Mononuclear cell (primary cell): ENCODE data around the gene GGA1. TPM values are rescaled to one million over a fixed set of nuclear protein-coding genes. Genes with fewer than 3 reads are reported as not detected.
A peak's percentile ranks its signal among the peaks of the same experiment; 100 is the strongest.
"Not testable (repeated sequence)": the region's sequence is repeated elsewhere in the genome, so short reads cannot be mapped to it uniquely, and the experiment has no call there.

Source experiments
- H3K27me3 ChIP-seq: 2 replicates; pipeline ENCODE4 v1.6.0; 2011; ENCODE audit warnings: low read length, control low read depth; ENCODE audit not compliant: insufficient read depth
- H3K4me1 ChIP-seq: 2 replicates; pipeline ENCODE4 v1.5.1; 2011; ENCODE audit warnings: mild to moderate bottlenecking, low read length, control low read depth; ENCODE audit not compliant: insufficient read depth
- H3K4me3 ChIP-seq: 2 replicates; pipeline ENCODE4 v1.5.1; 2011; ENCODE audit warnings: mild to moderate bottlenecking, low read length, moderate library complexity
- H3K9me3 ChIP-seq: 2 replicates; pipeline ENCODE4 v1.5.1; 2011; ENCODE audit warnings: low read depth, mild to moderate bottlenecking, control low read depth, low read length
- total RNA-seq: library from RNA; depleted of rRNA; stranded (reverse); fragments of >200 nt; gene quantifications from one replicate; pipeline ENCODE4 v1.2.3, GENCODE V29; 2012

The GGA1 gene
- total RNA-seq, 1 donor = 60.8 TPM

DNA sequence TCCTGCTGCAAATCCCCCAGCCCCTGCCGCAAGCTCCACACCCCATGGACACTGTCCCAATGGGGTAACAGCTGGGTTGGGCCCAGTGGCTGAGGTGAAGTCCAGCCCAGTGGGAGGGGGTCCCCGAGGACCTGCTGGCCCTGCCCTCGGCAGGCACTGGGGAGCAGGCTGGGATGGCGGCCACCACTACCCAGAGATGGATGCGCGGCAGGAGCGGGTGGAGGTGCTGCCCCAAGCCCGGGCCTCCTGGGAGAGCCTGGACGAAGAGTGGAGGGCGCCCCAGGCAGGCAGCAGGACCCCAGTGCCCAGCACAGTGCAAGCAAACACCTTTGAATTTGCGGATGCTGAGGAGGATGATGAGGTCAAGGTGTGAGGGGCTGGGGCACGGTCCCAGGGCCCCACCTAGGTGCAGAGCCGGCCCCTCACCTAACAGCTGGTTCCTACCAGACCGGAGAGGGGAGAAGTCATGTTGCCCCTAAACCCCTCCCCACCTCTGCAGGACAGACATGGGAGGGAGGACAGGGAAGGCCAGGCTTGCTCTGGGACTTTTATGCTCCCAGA is 40.1 kb upstream of the GGA1 start:
- no peak overlapping the region for H3K4me3 ChIP-seq
- peaks cover 33% of the 10 kb centered on the region for H3K4me1 ChIP-seq
- H3K27me3 ChIP-seq = no peaks in the 10 kb centered on the region
- no peaks in the 10 kb centered on the region for H3K9me3 ChIP-seq

DNA sequence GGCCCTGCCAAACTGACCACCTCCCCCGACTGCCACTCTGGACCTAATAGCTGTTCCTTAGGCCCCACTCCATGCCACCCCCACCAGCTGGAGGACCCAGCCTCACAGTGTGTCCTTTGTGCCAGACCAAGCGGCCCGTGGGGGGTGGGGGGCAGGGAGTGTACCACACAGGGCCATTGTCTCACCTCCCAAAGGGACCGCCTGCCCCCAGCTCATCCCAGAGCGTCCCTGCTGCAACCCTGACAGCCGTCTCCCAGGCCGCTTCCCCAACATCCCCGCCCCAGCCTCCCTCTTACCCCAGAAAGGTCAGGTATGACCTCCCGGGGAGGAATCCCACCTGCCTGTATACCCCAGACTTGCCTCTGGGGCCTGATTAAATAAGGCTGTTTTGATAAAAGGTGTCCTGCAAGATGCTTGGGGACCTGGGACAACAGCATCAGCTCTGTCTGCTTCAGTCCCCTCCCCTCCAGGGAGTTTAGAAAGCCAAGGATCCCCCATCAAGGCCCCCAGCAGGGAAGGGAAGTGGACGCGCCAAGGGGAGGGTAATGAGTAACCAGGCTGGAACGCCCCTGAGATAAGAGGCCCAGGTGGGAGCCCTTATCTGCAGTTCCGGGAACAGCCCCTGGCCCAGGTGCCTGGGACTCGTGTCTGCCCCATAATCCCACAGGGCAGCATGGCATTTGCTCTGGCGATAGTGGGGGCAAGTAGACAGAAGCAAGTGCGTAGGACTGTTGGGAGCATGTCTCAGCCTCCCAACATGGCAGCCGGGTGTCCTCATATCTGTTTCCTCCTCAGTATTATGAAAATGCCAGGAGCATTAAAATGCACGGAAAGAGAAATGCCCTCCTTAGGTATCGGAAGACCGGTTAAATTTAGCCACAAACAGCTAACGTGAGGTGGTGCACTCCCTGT is 39.4 kb upstream of the GGA1 start:
- H3K4me3 ChIP-seq = no peak overlapping the region
- H3K27me3 ChIP-seq = no peaks in the 10 kb centered on the region
- H3K4me1 ChIP-seq = peaks cover 40% of the 10 kb centered on the region
- H3K9me3 ChIP-seq = no peaks in the 10 kb centered on the region

DNA sequence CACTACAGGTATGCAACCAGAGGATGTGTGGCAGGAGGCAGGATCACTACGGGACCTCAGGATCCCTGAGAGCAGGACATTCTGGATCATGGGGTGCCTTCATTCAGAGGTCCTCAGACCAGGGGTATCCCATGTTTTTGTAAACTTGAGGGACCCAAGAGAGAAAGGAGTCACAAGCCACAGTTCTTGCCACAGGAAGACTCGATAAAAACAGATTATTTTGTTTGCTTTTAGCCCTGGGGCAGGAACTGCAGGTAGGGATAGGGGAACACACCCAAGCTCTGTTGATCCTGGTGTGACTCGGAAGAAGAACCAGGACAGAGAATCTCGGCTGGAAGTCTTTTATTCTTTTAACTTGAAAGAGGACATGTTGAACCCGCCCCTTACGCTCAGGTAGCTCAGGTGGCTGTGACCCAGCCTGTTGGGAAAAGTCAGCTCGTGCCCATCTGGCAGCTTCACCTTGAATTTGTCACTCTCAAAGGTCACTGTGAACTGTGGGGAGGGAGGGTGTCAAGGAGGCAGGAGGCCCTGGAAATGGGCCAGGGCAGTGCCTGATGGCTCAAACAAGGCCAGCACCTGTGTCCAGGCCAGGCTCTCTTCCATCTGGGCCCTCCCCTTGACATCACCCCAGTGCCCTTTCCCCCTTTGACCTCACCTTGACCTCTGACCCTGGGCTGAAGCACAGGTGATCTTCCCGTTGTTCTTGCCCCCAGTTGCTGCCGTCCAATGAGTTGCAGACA is 38.5 kb upstream of the GGA1 start:
- Histone ChIP-seq H3K4me1 (peaks cover 46% of the 10 kb centered on the region), H3K4me3 (no peak overlapping the region), H3K27me3 (no peaks in the 10 kb centered on the region), H3K9me3 (no peaks in the 10 kb centered on the region)

DNA sequence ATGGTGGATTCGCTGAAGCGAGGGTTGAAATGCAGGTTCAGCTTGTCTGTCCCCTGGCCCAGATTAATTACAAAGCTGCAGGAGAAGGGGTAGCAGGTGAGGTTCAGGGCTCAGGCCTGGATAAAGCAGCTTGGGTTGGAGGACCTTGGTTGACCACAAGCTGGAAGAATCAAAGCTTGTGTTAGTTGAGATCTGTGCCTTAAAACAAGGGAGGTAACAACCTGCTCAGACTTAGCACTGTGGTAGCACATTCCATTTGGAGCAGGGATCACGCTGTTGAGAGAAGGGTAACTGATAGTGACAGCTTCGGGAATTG is 38.0 kb upstream of the GGA1 start:
- Histone ChIP-seq H3K4me1 (peaks cover 48% of the 10 kb centered on the region), H3K4me3 (no peak overlapping the region), H3K27me3 (no peaks in the 10 kb centered on the region), H3K9me3 (no peaks in the 10 kb centered on the region)

DNA sequence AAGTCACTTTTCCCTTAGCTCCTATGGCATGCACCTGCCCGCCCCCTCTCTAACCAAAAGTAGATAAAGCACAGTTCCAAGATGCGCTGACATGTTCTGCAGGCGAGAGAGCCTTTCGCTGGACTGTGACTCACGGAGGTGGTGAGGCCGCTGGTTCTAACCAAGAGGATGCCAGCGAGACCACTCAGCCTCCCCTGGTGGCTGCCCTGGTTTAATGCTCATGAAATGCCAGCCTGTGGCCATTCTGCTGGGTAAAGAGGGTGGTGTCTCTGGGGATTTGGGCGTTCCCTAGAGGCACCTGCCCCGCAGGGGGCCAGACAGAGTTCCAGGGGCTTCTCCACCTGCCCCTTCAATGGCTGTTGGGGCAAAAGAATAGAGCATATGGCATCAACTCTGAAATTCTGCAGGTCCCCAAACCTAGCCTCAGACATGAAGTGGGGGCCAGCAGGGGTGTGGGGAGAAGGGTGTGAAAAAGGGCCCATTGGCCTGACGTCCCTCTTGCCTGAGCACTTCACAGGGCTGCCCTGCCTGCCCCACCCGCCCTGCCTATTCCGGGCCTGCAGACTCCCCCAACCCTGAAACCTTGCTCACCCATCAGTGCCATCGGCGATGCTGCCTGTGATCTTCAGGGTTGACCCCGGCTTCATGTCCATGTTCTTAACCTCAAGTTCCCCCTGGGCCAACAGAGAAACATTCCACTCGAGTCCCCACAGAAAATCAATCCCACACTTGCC is 37.2 kb upstream of the GGA1 start:
- Histone ChIP-seq H3K4me1 (peaks cover 47% of the 10 kb centered on the region), H3K27me3 (no peaks in the 10 kb centered on the region), H3K9me3 (no peaks in the 10 kb centered on the region), H3K4me3 (no peak overlapping the region)

DNA sequence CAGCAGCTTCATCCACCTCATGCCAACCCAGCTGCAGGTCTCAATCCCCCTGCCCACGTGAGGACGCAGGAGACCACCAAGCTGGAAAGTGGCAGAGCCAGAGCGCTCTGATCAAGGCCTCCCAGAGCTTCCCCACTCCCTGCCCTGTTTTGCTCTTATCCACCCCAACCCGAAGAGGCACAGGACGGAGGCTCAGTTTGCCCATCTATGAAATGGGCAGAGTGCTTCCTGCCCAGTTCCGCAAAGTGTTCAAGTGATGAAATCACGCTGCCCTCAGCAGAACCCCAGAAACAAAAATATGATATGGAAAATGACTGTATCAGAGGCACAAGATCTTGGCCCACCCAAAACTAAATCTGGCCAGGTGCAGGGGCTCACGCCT is 36.7 kb upstream of the GGA1 start:
- Histone ChIP-seq H3K27me3 (no peaks in the 10 kb centered on the region), H3K4me3 (no peak overlapping the region), H3K9me3 (no peaks in the 10 kb centered on the region), H3K4me1 (peaks cover 44% of the 10 kb centered on the region)

DNA sequence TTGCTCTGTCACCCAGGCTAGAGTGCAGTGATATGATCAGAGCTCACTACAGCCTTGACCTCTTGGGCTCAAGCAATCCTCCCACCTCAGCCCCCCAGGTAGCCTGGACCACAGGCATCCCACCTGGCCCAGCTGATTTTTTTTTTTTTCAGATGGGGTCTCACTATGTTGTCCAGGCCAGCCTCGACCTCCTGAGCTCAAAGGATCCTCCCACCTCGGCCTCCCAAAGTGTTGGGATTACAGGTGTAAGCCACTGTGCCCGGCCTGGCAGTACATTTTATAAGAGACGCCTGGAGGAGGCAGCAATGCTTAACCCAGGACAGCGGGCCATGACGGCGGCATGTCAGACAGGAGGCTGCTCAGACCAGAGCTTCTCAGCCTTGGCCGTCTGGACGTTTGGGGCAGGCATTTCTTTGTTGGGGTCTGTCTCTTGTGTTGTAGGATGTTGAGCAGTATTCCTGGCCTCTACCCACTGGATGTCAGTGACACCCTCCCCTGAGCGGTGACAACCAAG is 33.1 kb upstream of the GGA1 start:
- peaks cover 56% of the 10 kb centered on the region for H3K4me1 ChIP-seq
- no peak overlapping the region for H3K4me3 ChIP-seq
- no peaks in the 10 kb centered on the region for H3K9me3 ChIP-seq
- H3K27me3 ChIP-seq = no peaks in the 10 kb centered on the region

DNA sequence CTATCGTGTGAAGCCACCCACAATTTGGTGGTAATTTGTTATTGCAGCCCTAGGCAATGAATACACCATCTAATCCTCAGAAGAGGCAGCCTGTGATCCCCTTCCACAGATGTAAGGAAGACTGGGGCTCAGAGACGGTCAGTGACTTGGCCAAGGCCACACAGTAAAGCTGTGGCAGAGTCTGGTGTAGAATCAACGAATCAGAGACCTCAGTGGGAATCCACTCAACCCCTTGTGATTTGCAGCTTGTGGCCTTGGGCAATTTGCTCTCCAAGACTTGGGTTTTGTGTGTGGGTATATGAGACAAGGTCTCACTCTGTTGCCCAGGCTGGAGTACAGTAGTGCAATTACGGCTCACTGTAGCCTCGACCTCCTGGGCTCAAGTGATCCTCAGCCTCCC is 30.6 kb upstream of the GGA1 start:
- Histone ChIP-seq H3K9me3 (no peaks in the 10 kb centered on the region), H3K4me3 (peak overlapping the region; percentile 23), H3K4me1 (peaks cover 78% of the 10 kb centered on the region), H3K27me3 (no peaks in the 10 kb centered on the region)

DNA sequence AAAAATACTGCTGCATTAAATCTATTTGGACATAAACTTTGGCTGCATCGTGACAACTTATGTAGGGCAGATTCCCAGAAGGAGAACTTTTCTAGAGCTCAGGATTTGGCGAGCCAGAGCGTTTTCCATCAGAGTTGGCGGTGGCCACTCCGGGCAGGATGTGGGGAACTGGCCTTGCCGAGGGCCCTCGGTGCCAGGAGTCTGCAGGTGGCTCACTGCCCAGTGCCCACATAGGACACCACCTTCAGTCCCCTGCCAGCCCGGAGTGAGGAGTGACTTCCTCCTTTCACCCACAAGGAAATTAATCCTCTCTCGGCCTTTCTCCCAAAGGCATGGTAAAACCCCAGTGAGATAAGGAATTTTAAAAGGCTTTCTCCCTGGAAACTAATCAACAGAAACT is 27.1 kb upstream of the GGA1 start:
- H3K4me3 ChIP-seq = no peak overlapping the region

DNA sequence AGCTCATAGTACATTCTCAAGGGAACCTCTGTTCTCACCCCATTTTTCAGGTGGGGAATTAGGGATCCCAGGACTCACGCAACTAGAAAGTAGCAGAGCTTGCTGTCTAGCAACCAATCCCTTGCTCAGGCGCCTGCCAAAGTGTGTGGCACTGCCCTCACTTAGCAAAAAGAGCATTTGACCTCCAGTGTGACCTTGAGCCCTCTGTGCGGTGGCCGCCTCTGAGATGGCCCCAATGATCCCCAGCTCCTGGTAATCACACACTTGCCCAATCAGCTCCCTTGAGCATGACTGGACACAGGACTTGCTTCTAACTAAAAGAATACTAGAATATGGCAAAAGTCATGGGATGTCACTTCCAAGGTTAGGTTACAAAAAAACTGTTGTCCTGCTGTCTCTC is 26.1 kb upstream of the GGA1 start:
- Histone ChIP-seq H3K9me3 (no peaks in the 10 kb centered on the region), H3K4me3 (no peak overlapping the region), H3K4me1 (peaks cover 44% of the 10 kb centered on the region), H3K27me3 (no peaks in the 10 kb centered on the region)

More for the DNA sequence above, 27.1 kb upstream of the GGA1 start:
- Histone ChIP-seq H3K9me3 (no peaks in the 10 kb centered on the region), H3K4me1 (peaks cover 46% of the 10 kb centered on the region), H3K27me3 (no peaks in the 10 kb centered on the region)

DNA sequence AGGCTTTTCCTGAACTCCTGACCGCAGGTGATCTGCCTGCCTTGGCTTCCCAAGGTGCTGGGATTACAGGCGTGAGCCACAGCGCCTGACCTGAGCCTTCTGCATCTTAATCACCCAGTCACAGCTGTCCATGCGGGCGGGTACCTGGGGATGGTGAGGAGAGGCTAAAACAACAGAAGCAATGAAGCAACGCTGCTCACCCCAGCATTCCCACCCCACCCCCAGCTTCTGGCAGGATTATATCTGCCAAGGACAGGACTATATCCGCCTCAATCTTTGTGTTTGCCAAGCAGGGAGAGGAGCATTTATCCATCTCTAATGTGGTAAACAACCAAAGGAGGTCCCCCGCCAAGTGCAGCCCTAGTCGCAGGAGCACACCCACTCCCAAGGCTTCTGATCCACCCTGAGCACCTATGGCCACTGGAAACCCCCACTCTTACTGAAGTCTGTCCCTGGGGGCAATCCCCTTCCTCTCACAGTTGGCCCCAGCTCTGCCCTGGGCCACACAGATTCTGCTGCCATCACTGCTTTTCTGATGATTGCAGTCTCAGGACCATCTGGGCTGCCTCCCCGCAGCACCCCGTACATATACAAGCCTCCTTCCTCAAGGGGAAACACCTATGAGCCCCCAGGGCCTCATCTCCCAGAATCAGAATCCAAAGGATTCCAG is 20.0 kb upstream of the GGA1 start:
- peaks cover 36% of the 10 kb centered on the region for H3K4me1 ChIP-seq
- no peak overlapping the region for H3K4me3 ChIP-seq
- no peaks in the 10 kb centered on the region for H3K9me3 ChIP-seq
- no peaks in the 10 kb centered on the region for H3K27me3 ChIP-seq

DNA sequence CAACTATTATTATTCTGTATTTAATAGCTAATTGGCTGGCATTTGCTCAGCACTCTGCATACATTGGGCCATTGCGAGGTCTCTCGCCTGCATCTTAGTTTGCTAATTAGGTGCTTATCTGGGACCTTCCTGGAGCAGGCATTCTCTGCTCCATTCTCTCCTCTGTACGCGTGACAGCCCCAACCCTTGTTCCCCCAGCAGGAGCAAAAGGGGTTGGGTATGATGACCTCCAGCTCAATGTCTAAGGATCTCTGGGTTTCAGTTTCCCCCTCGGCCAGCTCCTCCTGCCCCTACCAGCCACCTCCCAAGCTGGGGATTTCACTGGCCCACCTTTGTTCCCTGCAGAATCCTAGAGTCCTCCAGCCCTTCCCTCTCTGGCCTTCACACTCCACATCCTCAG is 19.0 kb upstream of the GGA1 start:
- Histone ChIP-seq H3K4me1 (peaks cover 36% of the 10 kb centered on the region), H3K9me3 (no peaks in the 10 kb centered on the region), H3K27me3 (no peaks in the 10 kb centered on the region), H3K4me3 (no peak overlapping the region)

DNA sequence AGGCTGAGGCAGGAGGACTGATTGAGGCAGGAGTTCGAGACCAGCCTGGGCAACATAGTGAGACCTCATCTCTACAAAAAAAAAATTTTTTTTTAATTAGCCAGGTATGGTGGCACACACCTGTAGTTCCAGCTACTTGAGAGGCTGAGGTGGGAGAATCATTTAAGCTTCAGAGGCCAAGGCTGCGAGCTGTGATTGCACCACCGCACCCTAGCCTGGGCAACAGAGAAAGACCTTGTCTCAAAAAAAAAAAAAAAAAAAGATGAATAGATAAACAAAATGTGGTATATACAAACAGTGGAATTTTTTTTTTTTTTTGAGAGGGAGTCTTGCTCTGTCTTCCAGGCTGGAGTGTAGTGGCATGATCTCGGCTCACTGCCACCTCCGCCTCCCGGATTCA is 17.6 kb upstream of the GGA1 start:
- H3K27me3 ChIP-seq, H3K9me3 ChIP-seq, H3K4me3 ChIP-seq: not testable (repeated sequence)
- peaks cover 36% of the 10 kb centered on the region for H3K4me1 ChIP-seq

DNA sequence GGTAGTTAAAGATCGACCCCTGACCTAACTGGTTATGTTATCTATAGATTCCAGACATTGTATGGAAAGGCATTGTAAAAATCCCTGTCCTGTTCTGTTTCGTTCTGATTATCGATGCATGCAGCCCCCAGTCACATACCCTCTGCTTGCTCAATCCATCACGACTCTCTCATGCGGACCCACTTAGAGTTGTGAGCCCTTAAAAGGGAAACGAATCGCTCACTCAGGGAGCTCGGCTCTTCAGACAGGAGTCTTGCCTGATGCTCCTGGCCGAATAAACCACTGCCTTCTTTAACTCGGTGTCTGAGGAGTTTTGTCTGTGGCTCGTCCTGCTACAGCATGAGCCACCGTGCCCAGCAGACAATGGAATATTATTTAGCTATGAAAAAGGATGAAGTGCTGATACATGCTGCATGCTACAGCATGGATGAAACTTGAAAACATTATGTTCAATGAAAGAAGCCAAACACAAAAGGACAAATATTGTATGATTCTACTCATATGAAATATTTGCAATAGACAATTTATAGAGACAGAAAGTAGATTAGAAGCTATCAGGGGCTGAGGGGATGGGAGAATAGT is 16.7 kb upstream of the GGA1 start:
- peaks cover 36% of the 10 kb centered on the region for H3K4me1 ChIP-seq
- H3K27me3 ChIP-seq = no peaks in the 10 kb centered on the region
- H3K4me3 ChIP-seq = no peak overlapping the region
- H3K9me3 ChIP-seq = no peaks in the 10 kb centered on the region
